Activated T-cell treated with anti-CD3 and anti-CD28 coated beads, Interleukin-2, amount 50 U/mL, for 24 hours (primary cell): ENCODE results near the gene AMMECR1.

ENCODE experiments used
- DNase-seq: peaks from one replicate; pipeline ENCODE4 v3.0.0-alpha.2; 2020
- H3K27ac Mint-ChIP-seq: 2 replicates; pipeline ENCODE4 v1.8.0; 2020; ENCODE audit warnings: mild to moderate bottlenecking, mixed read lengths
- H3K27me3 Mint-ChIP-seq: 2 replicates; pipeline ENCODE4 v1.8.0; 2020; ENCODE audit warnings: mixed read lengths
- H3K36me3 Mint-ChIP-seq: 2 replicates; pipeline ENCODE4 v1.8.0; 2020; ENCODE audit warnings: low read depth, mixed read lengths
- H3K4me1 Mint-ChIP-seq: 2 replicates; pipeline ENCODE4 v1.8.0; 2020; ENCODE audit warnings: low read depth, mixed read lengths
- H3K4me3 Mint-ChIP-seq: 2 replicates; pipeline ENCODE4 v1.8.0; 2020; ENCODE audit warnings: mild to moderate bottlenecking, moderate library complexity, mixed read lengths
- H3K9me3 Mint-ChIP-seq: 2 replicates; pipeline ENCODE4 v1.8.0; 2020; ENCODE audit warnings: mixed read lengths

AMMECR1 gene

DNA sequence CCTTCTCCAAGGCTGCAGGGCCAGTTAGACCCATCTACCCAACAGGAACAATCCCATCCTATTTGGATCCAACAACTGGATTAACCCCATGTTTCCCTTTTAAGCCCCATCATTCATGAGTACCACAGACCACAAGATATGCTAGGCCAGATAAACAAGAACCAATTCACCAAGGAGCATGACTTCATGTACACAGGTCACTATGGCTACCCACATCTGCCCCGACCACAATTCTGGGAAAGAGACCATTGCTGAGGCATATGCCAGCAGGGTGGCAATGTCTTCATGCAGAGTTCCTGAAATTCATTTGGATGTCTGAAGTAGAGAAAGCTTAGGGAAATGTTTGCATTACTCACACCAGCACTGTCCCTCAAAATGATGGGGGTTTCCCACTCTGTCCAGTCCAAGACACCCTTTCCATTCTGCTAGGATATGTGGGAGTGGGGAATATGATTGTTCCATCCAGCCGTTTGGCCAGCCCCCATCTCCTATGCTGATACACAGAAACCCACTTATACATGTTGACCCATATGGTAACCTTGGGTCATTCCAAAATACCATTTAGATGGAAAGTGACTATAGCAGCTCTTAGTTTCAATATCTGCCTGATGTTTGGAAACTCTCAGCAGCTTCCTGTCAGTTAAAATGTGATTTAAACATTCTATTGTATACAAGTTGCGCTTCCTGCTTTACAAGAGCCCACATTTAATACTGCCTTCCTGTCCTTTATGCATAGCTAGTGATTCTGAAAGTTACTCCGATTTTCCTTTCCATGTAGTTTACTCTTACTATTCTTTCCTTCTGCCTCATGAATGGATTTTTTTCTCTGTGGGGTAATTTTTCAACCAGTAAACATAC, 129.0 kb downstream of the AMMECR1 start:
- Mint-ChIP-seq H3K27ac (peak overlapping the region; percentile 27), H3K4me1 (peaks cover 13% of the 10 kb centered on the region), H3K36me3 (peaks cover 3% of the 10 kb centered on the region), H3K4me3 (no peak overlapping the region), H3K27me3 (peaks cover 3% of the 10 kb centered on the region), H3K9me3 (peaks cover 5% of the 10 kb centered on the region)
- no peak for DNase-seq

DNA sequence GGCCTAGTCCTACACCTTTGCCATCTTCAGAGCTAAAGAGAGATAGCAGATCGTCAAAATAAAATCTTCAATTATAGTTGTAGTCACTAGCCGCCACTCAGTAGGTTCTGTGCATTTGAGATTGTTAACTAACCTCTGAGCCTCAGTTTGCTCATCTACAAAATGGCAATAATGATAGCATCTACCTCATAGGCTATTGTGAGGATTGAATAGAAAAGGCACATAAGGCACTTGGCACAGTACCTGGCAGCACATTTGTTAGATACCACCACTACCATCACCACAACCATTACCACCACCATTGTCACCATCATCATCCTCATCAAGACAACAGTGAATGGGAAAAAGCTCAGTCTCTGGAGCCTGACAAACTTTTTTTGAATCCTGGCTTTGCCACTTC, 134.6 kb downstream of the AMMECR1 start:
- Mint-ChIP-seq H3K4me3 (no peak overlapping the region), H3K4me1 (peaks cover 18% of the 10 kb centered on the region)

DNA sequence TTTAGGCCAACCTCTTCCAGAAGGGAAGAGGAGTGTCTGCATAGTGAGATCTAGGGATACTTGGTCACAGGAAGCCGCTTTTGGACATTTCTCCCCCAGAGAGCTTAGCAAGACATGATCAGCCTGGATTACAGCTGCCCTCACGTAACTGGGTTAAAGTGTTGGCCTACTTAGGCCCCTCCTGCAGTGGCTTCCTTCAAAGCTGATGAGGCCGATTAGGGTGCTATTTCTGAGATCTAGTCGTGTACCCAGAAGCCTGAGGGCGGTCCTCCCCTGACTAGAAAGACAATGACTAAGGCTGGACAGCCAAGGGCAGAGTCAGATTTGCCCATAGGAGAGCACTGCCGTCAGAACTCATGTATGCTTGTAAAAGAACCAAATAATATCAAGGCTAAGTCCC, 135.0 kb downstream of the AMMECR1 start:
- Mint-ChIP-seq H3K36me3 (peaks cover 8% of the 10 kb centered on the region), H3K9me3 (peaks cover 5% of the 10 kb centered on the region), H3K4me3 (no peak overlapping the region), H3K27me3 (peaks cover 14% of the 10 kb centered on the region), H3K27ac (no peak overlapping the region), H3K4me1 (peaks cover 18% of the 10 kb centered on the region)
- no peak for DNase-seq

More for the DNA sequence above, 134.6 kb downstream of the AMMECR1 start:
- Mint-ChIP-seq H3K27ac (no peak overlapping the region), H3K27me3 (peaks cover 14% of the 10 kb centered on the region), H3K9me3 (peaks cover 5% of the 10 kb centered on the region), H3K36me3 (peaks cover 8% of the 10 kb centered on the region)
- DNase-seq: no peak

DNA sequence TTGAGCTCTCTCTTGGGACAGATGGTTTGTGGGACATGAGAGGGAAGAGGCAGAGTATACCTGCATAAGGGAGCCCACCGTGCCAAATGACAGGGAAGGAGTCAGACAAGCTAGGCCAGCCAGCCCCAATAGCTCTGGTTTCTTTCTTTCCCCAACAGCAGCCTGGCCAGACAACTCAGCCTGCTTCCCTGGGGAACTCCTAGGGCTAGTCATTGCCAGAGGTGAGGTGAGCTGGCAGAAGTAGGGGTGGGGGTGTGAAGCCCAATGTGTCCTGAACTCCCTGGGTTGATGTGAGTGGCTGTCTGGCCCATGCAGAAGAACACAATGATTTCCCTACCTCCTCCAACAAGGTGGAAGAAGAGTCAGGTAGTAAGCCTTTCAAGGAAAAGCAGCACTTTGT, 135.5 kb downstream of the AMMECR1 start:
- Mint-ChIP-seq H3K27ac (peak overlapping the region; percentile 33), H3K4me1 (peaks cover 18% of the 10 kb centered on the region), H3K4me3 (no peak overlapping the region), H3K9me3 (peaks cover 5% of the 10 kb centered on the region), H3K27me3 (peaks cover 14% of the 10 kb centered on the region), H3K36me3 (peaks cover 8% of the 10 kb centered on the region)
- DNase-seq: no peak

DNA sequence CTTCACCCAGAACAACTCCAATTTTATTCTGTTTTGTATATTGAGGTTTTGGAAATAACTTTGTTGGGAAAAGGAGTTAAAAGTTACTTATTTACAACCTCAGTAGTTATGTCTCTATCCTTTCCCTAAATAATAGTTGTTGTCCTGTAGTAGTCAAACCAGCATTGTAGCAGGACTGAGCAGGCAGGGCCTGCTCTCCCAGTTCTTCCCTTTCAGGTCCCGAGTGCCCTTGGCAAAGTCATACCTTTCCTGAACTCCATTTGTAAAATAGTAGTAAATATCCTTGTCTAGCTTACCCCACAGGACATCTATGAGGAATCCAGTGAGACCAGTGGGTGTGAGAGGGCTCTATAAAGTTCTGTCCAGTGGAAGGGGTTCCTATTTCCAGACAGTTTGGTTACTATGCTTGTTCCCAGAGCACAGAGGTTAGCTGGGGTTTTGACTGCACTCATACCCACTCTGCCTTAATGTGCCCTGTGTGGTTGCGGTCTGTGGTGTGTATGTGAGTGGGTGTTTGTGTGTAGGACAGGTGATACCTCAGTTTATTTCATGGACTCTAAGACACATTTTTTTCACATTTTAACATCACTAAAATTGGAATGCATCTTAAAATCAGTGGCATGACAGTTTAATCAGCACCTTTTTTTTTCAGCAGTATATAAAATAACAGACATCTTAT, 136.3 kb downstream of the AMMECR1 start:
- peak overlapping the region; percentile 6 for H3K27ac Mint-ChIP-seq
- H3K4me1 Mint-ChIP-seq: peaks cover 18% of the 10 kb centered on the region

DNA sequence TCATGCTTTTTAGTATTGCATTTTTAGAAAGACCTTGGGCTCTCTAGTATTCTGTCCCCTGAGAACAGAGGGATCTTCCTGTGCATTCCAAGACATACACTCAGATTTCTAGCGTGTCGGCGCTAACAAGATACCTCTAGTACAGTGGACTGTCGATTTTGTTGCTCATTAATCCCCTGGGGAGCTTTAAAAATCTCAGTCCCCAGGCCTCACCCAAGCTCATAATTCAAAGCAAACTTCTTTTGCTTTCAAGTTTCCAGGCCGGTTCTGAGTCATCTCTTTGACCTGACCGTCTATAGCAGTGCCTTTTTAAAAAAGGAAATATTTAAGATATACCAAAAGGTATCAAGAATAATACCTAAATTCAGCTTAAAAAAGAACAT, 137.0 kb downstream of the AMMECR1 start:
- H3K9me3 Mint-ChIP-seq: peaks cover 4% of the 10 kb centered on the region
- no peak overlapping the region for H3K4me3 Mint-ChIP-seq
- H3K4me1 Mint-ChIP-seq: peaks cover 18% of the 10 kb centered on the region
- no peak for DNase-seq
- peaks cover 14% of the 10 kb centered on the region for H3K27me3 Mint-ChIP-seq
- H3K36me3 Mint-ChIP-seq: peaks cover 8% of the 10 kb centered on the region
- H3K27ac Mint-ChIP-seq: no peak overlapping the region

More for the DNA sequence above, 136.3 kb downstream of the AMMECR1 start:
- DNase-seq: no peak
- Mint-ChIP-seq H3K9me3 (peaks cover 5% of the 10 kb centered on the region), H3K36me3 (peaks cover 8% of the 10 kb centered on the region), H3K27me3 (peaks cover 14% of the 10 kb centered on the region), H3K4me3 (no peak overlapping the region)

DNA sequence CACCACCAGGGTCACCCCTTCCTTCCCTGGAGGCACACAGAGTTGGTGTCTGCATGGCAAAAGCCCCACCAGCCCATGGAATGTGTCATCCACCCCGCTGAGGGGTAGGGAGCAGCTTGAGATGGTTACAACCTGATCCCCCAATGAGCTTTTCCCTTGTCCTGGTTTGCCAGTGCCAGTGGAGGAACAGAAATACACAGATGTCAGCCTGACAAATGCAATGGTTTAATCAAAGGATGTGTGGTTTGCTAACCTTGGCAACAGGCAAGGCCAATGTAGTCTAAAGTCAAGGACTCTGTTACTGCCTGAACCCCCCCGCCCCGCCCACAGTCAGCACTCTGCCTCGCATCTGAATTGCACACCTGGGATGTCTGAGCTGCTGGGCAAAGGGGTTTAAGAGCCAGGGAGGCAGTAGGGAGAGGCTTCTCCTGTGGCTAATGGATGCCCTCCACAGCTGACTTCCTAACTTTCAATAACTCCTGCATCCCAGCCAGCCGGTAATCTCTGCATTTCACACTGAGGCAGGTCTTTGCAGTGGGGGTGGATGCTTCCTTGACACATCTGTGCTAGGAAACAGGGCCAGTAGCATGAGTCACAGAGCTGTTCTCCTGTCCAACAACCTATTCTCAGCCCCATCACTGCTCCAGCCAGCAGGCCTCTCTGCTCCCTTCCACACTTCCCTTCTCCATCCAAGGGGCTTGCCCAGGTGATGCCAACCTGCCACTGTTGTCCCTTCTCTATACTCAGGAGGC, 137.5 kb downstream of the AMMECR1 start:
- H3K27ac Mint-ChIP-seq: no peak overlapping the region
- no peak for DNase-seq

DNA sequence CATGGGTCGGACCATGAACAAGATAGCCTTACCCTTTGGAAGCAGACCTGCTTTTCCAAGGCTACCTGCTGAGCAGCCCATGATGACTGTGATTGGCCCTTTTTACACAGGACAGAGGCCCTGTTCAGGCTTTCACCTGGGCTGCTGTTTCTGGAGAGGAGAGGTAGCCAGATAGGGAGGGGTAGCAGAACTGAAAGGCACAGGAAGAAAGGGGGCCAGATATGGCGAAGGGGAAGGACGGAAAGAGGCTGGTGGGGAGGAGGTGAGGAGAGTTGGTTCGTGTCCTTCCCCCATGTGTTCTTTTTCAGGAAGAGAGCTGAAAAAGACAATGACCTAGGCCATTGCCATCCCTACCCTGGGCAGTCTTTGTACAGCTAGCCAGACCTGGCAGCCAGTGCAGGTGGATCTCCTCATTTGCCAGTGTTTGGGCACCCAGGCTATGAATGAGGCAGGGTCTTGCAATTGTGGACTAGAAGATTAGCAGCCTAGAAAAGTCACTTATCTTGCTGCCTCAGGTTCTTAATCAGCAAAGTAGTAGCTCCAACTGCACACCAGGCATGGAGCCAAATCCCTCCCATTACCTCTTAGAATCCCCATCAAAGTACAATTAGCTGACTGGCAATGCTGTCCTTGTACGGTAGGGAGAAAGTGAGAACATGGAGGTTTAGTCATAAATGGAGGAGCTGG, 139.6 kb downstream of the AMMECR1 start:
- no peak overlapping the region for H3K27ac Mint-ChIP-seq
- H3K27me3 Mint-ChIP-seq: peaks cover 8% of the 10 kb centered on the region
- H3K9me3 Mint-ChIP-seq: no peaks in the 10 kb centered on the region
- H3K4me3 Mint-ChIP-seq: no peak overlapping the region
- peaks cover 8% of the 10 kb centered on the region for H3K36me3 Mint-ChIP-seq
- no peak for DNase-seq
- H3K4me1 Mint-ChIP-seq: peaks cover 18% of the 10 kb centered on the region

More for the DNA sequence above, 137.5 kb downstream of the AMMECR1 start:
- Mint-ChIP-seq H3K36me3 (peaks cover 8% of the 10 kb centered on the region), H3K4me3 (no peak overlapping the region), H3K4me1 (peaks cover 18% of the 10 kb centered on the region), H3K9me3 (no peaks in the 10 kb centered on the region), H3K27me3 (peaks cover 14% of the 10 kb centered on the region)

DNA sequence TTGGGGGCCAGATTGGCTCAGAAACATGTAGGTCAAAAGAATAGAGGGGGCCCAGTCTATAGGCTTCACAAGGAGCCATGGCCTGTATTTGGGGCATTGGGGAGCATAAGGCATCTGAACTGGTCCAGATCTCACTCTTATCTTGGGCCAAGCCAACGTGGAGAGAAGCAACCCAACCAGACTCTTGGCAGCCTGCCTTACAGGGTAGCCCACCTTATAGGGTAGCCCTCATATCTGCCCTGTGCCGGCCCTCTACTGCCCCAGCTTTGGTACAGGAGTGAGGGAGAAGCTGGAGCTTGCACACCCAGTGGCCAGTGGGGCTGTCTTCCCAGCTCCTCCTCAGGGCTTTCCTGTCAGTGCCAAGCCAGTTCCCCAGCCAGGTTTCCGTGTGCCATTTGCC, 142.2 kb downstream of the AMMECR1 start:
- H3K9me3 Mint-ChIP-seq: no peaks in the 10 kb centered on the region
- peaks cover 16% of the 10 kb centered on the region for H3K36me3 Mint-ChIP-seq
- no peak overlapping the region for H3K27ac Mint-ChIP-seq
- DNase-seq: no peak
- peaks cover 8% of the 10 kb centered on the region for H3K4me1 Mint-ChIP-seq
- H3K4me3 Mint-ChIP-seq: no peak overlapping the region
- no peaks in the 10 kb centered on the region for H3K27me3 Mint-ChIP-seq

DNA sequence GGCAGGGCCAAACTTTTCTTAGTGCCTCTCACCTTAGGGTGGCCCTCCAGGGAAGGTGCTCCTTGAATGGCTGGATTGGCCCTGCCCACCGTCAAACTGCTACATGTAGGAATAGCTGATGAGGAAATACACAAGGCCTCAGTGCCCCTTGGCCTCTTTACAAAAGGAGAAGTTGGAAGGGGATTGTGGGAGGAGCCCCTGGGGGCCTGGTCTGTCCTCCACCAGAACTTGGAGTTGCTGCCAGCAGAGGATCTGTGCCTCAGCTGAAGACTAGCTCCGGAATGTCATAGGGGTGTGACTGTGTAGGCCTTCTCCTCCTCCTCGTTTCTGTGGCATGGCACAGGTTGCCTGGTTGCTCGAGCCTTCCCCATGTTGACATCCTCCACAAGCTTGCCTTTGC, 142.7 kb downstream of the AMMECR1 start:
- no peaks in the 10 kb centered on the region for H3K9me3 Mint-ChIP-seq
- H3K36me3 Mint-ChIP-seq: peaks cover 16% of the 10 kb centered on the region
- H3K27ac Mint-ChIP-seq: no peak overlapping the region
- no peak overlapping the region for H3K4me3 Mint-ChIP-seq
- no peak for DNase-seq
- no peaks in the 10 kb centered on the region for H3K27me3 Mint-ChIP-seq
- peaks cover 5% of the 10 kb centered on the region for H3K4me1 Mint-ChIP-seq

DNA sequence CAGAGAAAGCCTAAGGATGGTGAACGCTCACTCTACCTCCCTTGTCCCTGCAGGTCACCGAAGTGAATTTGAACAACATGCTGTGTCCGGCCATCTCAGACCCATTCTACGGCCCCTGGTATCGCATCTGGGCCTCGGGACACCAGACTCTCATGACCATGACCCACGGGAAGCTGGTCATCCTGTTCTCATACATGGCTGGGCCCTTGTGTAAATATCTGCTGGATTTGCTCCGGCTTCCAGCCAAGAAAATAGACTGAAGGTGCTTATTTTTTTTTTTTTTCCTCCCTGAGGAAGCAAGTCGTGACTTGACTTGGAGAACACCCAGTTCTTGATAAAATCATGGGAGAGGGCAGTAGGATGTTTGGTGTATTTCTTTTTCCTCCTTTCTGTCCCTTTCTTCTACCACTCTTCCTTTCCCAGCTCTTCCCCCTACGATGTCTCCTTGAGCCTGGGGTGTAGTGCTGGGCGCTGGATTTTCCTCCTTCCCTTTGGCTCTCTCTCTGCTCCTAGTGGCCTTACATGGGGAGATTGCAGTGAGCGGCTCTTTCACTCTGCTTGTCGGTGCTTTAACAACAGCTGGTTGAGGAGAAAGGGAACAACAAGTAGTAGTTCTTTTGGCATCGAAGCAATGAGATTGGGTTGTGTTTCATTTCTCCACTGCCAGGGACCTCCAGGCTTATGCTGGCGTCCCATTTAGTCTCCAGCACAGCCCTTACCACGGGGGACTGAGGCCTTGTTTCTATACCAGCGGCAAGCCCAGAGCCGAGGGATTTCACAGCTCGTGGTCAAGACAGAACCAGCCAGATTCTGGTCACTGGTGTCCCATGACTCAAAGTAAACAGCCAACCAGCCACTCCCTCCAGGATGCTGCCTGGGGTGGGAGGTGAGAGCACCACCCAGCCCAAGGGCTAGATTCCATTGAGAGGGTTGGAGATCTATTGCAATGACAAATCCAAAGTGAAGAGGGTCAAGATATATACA, 144.4 kb downstream of the AMMECR1 start:
- DNase-seq: no peak
- Mint-ChIP-seq H3K36me3 (peaks cover 16% of the 10 kb centered on the region), H3K4me3 (no peak overlapping the region), H3K4me1 (no peaks in the 10 kb centered on the region), H3K9me3 (no peaks in the 10 kb centered on the region), H3K27me3 (peaks cover 3% of the 10 kb centered on the region), H3K27ac (no peak overlapping the region)

DNA sequence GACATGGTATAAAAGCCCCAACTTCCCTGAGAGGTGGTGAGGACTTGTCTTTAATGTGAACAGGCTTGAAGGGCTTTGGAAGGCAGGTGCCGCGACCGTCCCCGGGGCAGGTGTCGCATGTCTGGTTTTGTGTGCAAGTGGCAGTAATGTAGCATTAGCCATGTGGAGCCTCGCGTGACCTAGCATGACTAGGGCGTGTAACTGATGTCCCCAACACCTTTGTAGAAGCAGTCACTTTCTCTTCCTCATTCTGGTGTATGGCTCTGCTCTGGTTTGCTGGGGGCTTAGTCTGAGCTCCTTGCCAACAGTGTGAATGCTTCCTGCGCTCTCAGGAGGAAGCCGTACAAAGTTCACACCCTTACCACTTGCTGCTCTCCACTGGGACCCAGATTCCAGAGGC, 145.7 kb downstream of the AMMECR1 start:
- Mint-ChIP-seq H3K27ac (no peak overlapping the region), H3K4me1 (no peaks in the 10 kb centered on the region), H3K36me3 (peaks cover 16% of the 10 kb centered on the region), H3K9me3 (no peaks in the 10 kb centered on the region), H3K27me3 (peaks cover 3% of the 10 kb centered on the region), H3K4me3 (no peak overlapping the region)
- DNase-seq: no peak

DNA sequence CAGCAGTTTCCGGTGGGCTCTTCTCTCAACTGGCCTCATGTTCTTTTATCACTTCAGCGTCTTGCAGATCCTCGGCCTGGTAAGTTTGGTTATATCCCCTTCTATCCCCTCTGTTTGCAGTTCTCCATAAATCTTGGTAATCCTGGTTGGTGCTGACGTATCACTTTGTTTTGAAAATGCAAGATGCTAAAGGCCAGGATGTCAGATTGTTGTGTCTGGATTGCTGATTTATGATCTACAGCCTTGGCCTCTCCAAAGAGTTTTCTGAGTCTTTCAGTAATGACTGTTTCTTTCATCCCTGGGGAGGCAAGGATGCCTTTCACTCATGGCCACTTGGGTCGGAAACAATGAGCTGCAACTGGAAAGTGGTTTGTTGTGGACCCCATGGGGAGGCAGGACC, 146.4 kb downstream of the AMMECR1 start:
- no peak overlapping the region for H3K4me3 Mint-ChIP-seq
- H3K36me3 Mint-ChIP-seq: peaks cover 16% of the 10 kb centered on the region
- no peak overlapping the region for H3K27ac Mint-ChIP-seq
- no peak for DNase-seq
- no peaks in the 10 kb centered on the region for H3K9me3 Mint-ChIP-seq
- no peaks in the 10 kb centered on the region for H3K4me1 Mint-ChIP-seq
- H3K27me3 Mint-ChIP-seq: peaks cover 3% of the 10 kb centered on the region
